ENCODE results near the gene OR51B6.
"Not testable (repeated sequence)": the region's sequence is repeated elsewhere in the genome, so short reads cannot be mapped to it uniquely, and the experiment has no call there.

OR51B6 gene

GRCh38 chr11:5351208-5351607, at the start of gene OR51B6:
Gene OR51B6, plus strand, starts transcription at chr11:5351508. Its CDS starts 0 bp downstream, at chr11:5351508.
- DNase-seq (ENCODE audit: low spot score): no peak

- no peak for DNase-seq (ENCODE audit: low spot score)
These were observed 49.5 kb upstream of the OR51B6 start, which contains the start of gene OR51B4 for GRCh38 chr11:5301846-5302245. Gene OR51B4, minus strand, starts transcription at chr11:5301946. Its CDS starts 0 bp downstream, at chr11:5301946.

GRCh38 chr11:5303626-5304025, 47.7 kb upstream of the OR51B6 start:
- DNase-seq (ENCODE audit: low spot score): no peak

- no peak for DNase-seq (ENCODE audit: low spot score)
These were observed 47.3 kb upstream of the OR51B6 start for GRCh38 chr11:5304046-5304445.

- no peak for DNase-seq (ENCODE audit: low spot score)
These were observed 43.9 kb upstream of the OR51B6 start for GRCh38 chr11:5307256-5308019.

GRCh38 chr11:5310423-5310822, 40.9 kb upstream of the OR51B6 start:
- DNase-seq (ENCODE audit: low spot score): no peak

- DNase-seq (ENCODE audit: low spot score): not testable (repeated sequence)
These were observed 37.8 kb upstream of the OR51B6 start for GRCh38 chr11:5313326-5314023.

- DNase-seq (ENCODE audit: low spot score): no peak
These were observed 34.0 kb upstream of the OR51B6 start for GRCh38 chr11:5317292-5317691.

- no peak for DNase-seq (ENCODE audit: low spot score)
These were observed 27.1 kb upstream of the OR51B6 start, which contains the start of gene OR51B2 for GRCh38 chr11:5324197-5324596. Gene OR51B2, minus strand, starts transcription at chr11:5324297. Its CDS starts 0 bp downstream, at chr11:5324297.

- no peak for DNase-seq (ENCODE audit: low spot score)
These were observed 16.1 kb upstream of the OR51B6 start for GRCh38 chr11:5335170-5335569.

- DNase-seq (ENCODE audit: low spot score): no peak
These were observed 15.0 kb upstream of the OR51B6 start for GRCh38 chr11:5336331-5336730.

GRCh38 chr11:5337253-5337652, 14.1 kb upstream of the OR51B6 start:
- DNase-seq (ENCODE audit: low spot score): not testable (repeated sequence)

- no peak for DNase-seq (ENCODE audit: low spot score)
These were observed 11.5 kb upstream of the OR51B6 start for GRCh38 chr11:5339771-5340322.

GRCh38 chr11:5343474-5344335, 7.6 kb upstream of the OR51B6 start, which contains the start of gene OR51B5:
Gene OR51B5, minus strand, starts transcription at chr11:5343524. Its CDS starts 0 bp downstream, at chr11:5343524.
- DNase-seq (ENCODE audit: low spot score): no peak

GRCh38 chr11:5345831-5346230, 5.5 kb upstream of the OR51B6 start:
- no peak for DNase-seq (ENCODE audit: low spot score)

GRCh38 chr11:5348551-5349194, 2.6 kb upstream of the OR51B6 start:
- DNase-seq (ENCODE audit: low spot score): no peak

- DNase-seq (ENCODE audit: low spot score): no peak
These were observed 1.8 kb upstream of the OR51B6 start for GRCh38 chr11:5349550-5349949.

GRCh38 chr11:5356031-5356430, 4.7 kb downstream of the OR51B6 start:
- DNase-seq (ENCODE audit: low spot score): not testable (repeated sequence)

- DNase-seq (ENCODE audit: low spot score): no peak
These were observed 10.8 kb downstream of the OR51B6 start for GRCh38 chr11:5362017-5362625.

GRCh38 chr11:5363679-5364078, 12.4 kb downstream of the OR51B6 start:
- DNase-seq (ENCODE audit: low spot score): no peak

GRCh38 chr11:5364214-5364613, 12.9 kb downstream of the OR51B6 start:
- no peak for DNase-seq (ENCODE audit: low spot score)

Data from activated CD4-positive, alpha-beta T cell treated with anti-CD3 and anti-CD28 coated beads, Interleukin-2, Interleukin-4, amounts not matched to agents 100 ng/mL and 50 ng/mL, durations not matched to agents 16 hours and 8 hours (primary cell).